ENCODE data around the gene SLC12A7. TPM values are rescaled to one million over a fixed set of nuclear protein-coding genes. Genes with fewer than 3 reads are reported as not detected.
A peak's percentile ranks its signal among the peaks of the same experiment; 100 is the strongest.

Gene SLC12A7
- total and polyA plus RNA-seq, 2 of the 13 experiments (the other 11 are each of a cell fraction or from before 2014, with no cell fraction given) = 14.0 to 18.5 TPM

GRCh38 chr5:1103505-1104326 lies 8.1 kb downstream of the SLC12A7 start:
- Histone ChIP-seq H2AFZ (ENCODE audit: low read length) (no peak overlapping the region), H3K4me3 (replicated peaks in 1 of 3; ENCODE audit: insufficient read depth in 1 of 3, low read depth in 2 of 3, low read length in 3 of 3) (peak overlapping the region; percentile 15 to 82 (median 36); a peak in 4 of 6 replicates), H3K27ac (ENCODE audit: extremely low read length, insufficient read depth, low read length) (peak overlapping the region; percentile 26), H3K79me2 (ENCODE audit: insufficient read depth, low read length) (peaks cover 75% of the 10 kb centered on the region), H3K4me2 (ENCODE audit: low read depth, low read length) (peak overlapping the region; percentile 98), H3K27me3 (ENCODE audit: control insufficient read depth in 1 of 2, insufficient read depth in 2 of 2, low read length in 2 of 2) (no peaks in the 10 kb centered on the region; a peak in 1 of 5 replicates), H3K9me3 (ENCODE audit: low read length) (no peaks in the 10 kb centered on the region), H4K20me1 (ENCODE audit: insufficient read depth, low read length) (peaks cover 24% of the 10 kb centered on the region; the same call in 1 of the 2 replicates), H3K4me1 (ENCODE audit: insufficient read depth, low read length) (peaks cover 71% of the 10 kb centered on the region), H3K36me3 (replicated peaks in 1 of 2; ENCODE audit: control insufficient read depth in 1 of 2, insufficient read depth in 2 of 2, low read length in 2 of 2) (peaks cover 2 to 3% of the 10 kb centered on the region in 2 experiments; a peak in 2 of 5 replicates), H3K9ac (ENCODE audit: insufficient read depth, low read depth, low read length) (peak overlapping the region; percentile 70; the same call in 1 of the 2 replicates)
- POLR2A ChIA-PET = no interaction called here
- peak; percentile 26 for FAIRE-seq
- ATAC-seq = no peak
- in situ Hi-C loops (cut with HindIII; ENCODE audit: extremely low pct_ligation_motif_present, low pct_unique_long_range_greater_than_20kb) (loop anchor here (5.0 kb wide), 1 partner anchor 36 kb away; no protein-coding TSS in a partner anchor), intact Hi-C loops (cut with micrococcal nuclease; ENCODE audit: unreplicated experiment) (no loop called here)
- peak; percentile 47 for DNase-seq (ENCODE audit: low spot score)
- CTCF ChIA-PET (ENCODE audit: low intra/inter-chr PET ratio, low total read pairs) = no interaction called here
- BruUV-seq (replicated peaks) = no TSS peak
- WGBS (ENCODE audit: low lambda C conversion rate) = 79% methylated on average over 8 of the region's 33 CpGs
- TF ChIP-seq JDP2 (CRISPR knock-in tag; IDR thresholded peaks at IDR 0.05; ENCODE audit: borderline replicate concordance) = no peak
- TF ChIP-seq DRAP1 (CRISPR knock-in tag; IDR thresholded peaks at IDR 0.05) = 0 out of 2 replicates have a peak, but pooled peaks have one; percentile 15
- no peak; the same call in 1 of the 2 replicates for TF ChIP-seq FOSL2 (CRISPR knock-in tag; IDR thresholded peaks at IDR 0.05)
- peak; percentile 37; the same call in 1 of the 2 replicates for TF ChIP-seq ARNTL (CRISPR knock-in tag; IDR thresholded peaks at IDR 0.05)
- TF ChIP-seq AGO2 (optimal IDR thresholded peaks at IDR 0.05; ENCODE audit: low read depth, low read length) = peak; percentile 69
- TF ChIP-seq HDAC1 (CRISPR knock-in tag; IDR thresholded peaks at IDR 0.05) = 0 out of 2 replicates have a peak, but pooled peaks have one; percentile 7
- no peak for TF ChIP-seq AFF4 (CRISPR knock-in tag; IDR thresholded peaks at IDR 0.05)
- 0 out of 2 replicates have a peak, but pooled peaks have one; percentile 30 for TF ChIP-seq SIN3A (IDR thresholded peaks at IDR 0.05; ENCODE audit: borderline replicate concordance, low read depth, low read length)
- no peak for TF ChIP-seq HOXA9 (CRISPR knock-in tag; IDR thresholded peaks at IDR 0.05; ENCODE audit: borderline replicate concordance)
- no peak for TF ChIP-seq ETV6 (CRISPR knock-in tag; conservative IDR thresholded peaks at IDR 0.05)
- TF ChIP-seq UBTF (CRISPR knock-in tag; IDR thresholded peaks at IDR 0.05) = no peak
- no peak for TF ChIP-seq ZNF772 (CRISPR knock-in tag; IDR thresholded peaks at IDR 0.05)
- TF ChIP-seq FIP1L1 (IDR thresholded peaks at IDR 0.05; ENCODE audit: borderline replicate concordance, insufficient read depth, low read depth, low read length) = no peak
- peak; percentile 98 for TF ChIP-seq THRA (CRISPR knock-in tag; IDR thresholded peaks at IDR 0.05; ENCODE audit: borderline replicate concordance)
- TF ChIP-seq ZFP62 (CRISPR knock-in tag; IDR thresholded peaks at IDR 0.05) = no peak
